Sciatic nerve (tissue), 2 donors: Measurements from ENCODE around the gene AK1. TPM values are rescaled to one million over a fixed set of nuclear protein-coding genes. Genes with fewer than 3 reads are reported as not detected.
"Not testable (repeated sequence)": the region's sequence is repeated elsewhere in the genome, so short reads cannot be mapped to it uniquely, and the experiment has no call there.

Source experiments
- ATAC-seq: fragments of 200-7000 bp; cut with Tn5 transposase; one replicate; pipeline ENCODE4 v1.9.1; 2020; ENCODE audit warnings: mild to moderate bottlenecking, moderate library complexity
- DNase-seq: peaks from one replicate; pipeline ENCODE4 v3.0.0-alpha.2; 2020; ENCODE audit warnings: low spot score
- intact Hi-C: fragments of 100-400 bp; cut with DNase I; formaldehyde crosslinking; loops from one replicate; pipeline ENCODE4 v1.14.2; 2022
- microRNA-seq: library from miRNA; unstranded; fragments of <30 nt; microRNA quantifications from one replicate; pipeline ENCODE4 v1.2.0, GENCODE V29; 2020
- total RNA-seq: library from RNA; stranded (reverse); fragmentation: NEBNext Ultra II Directional; extraction: Animal tissue kit (Norgen Biotek cat#: 25700); gene quantifications from one replicate; pipeline ENCODE4 v1.2.1, GENCODE V29; 2021
- donor health status: DM: no; HTN: no; CAD: no.
- donor health status: DM: no; HTN: no; CAD: no.

Gene AK1
- total RNA-seq, 1 donor from 2014 or later, result 61.0 TPM

GRCh38 chr9:127837346-127837745 is 40.1 kb downstream of the AK1 start:
- intact Hi-C loops, result no loop called here
- DNase-seq (no peak), ATAC-seq (no peak)

- DNase-seq, intact Hi-C loops, ATAC-seq: not testable (repeated sequence)
These were observed 40.9 kb downstream of the AK1 start for GRCh38 chr9:127836561-127836960.

GRCh38 chr9:127835991-127836516 is 41.4 kb downstream of the AK1 start:
- ATAC-seq (peak; percentile 26), DNase-seq (no peak)
- intact Hi-C loops, result no loop called here

GRCh38 chr9:127833555-127833954 is 43.9 kb downstream of the AK1 start:
- intact Hi-C loops, result no loop called here
- ATAC-seq, result peak; percentile 36
- no peak for DNase-seq

GRCh38 chr9:127832248-127832647 is 45.2 kb downstream of the AK1 start:
- ATAC-seq, result no peak
- no peak for DNase-seq
- intact Hi-C loops, result no loop called here

- ATAC-seq (no peak), DNase-seq (no peak)
- intact Hi-C loops, result no loop called here
These were observed 48.1 kb downstream of the AK1 start for GRCh38 chr9:127829205-127829906.

- peak; percentile 94 for ATAC-seq
- intact Hi-C loops, result no loop called here
- peak; percentile 96 for DNase-seq
These were observed 49.0 kb downstream of the AK1 start for GRCh38 chr9:127828262-127829031.

- DNase-seq, result no peak
- intact Hi-C loops, result no loop called here
- no peak for ATAC-seq
These were observed 51.1 kb downstream of the AK1 start for GRCh38 chr9:127826253-127826913.

GRCh38 chr9:127825319-127826051 is 52.0 kb downstream of the AK1 start:
- intact Hi-C loops, result no loop called here
- no peak for ATAC-seq

GRCh38 chr9:127822108-127822507 is 55.4 kb downstream of the AK1 start:
- no peak for ATAC-seq
- DNase-seq, result no peak
- intact Hi-C loops, result no loop called here

More at GRCh38 chr9:127825319-127826051, 52.0 kb downstream of the AK1 start:
- DNase-seq, result no peak

- intact Hi-C loops, result no loop called here
- ATAC-seq, result no peak
These were observed 58.9 kb downstream of the AK1 start for GRCh38 chr9:127818574-127818973.

GRCh38 chr9:127817881-127818434 is 59.5 kb downstream of the AK1 start:
- intact Hi-C loops, result no loop called here
- ATAC-seq (no peak), DNase-seq (no peak)

More at GRCh38 chr9:127818574-127818973, 58.9 kb downstream of the AK1 start:
- DNase-seq, result no peak

GRCh38 chr9:127816728-127817127 is 60.7 kb downstream of the AK1 start:
- DNase-seq (no peak), ATAC-seq (peak; percentile 2)
- intact Hi-C loops, result no loop called here

Small RNAs within 50 kb of the gene (microRNA-seq; reads per million reads assigned to microRNA genes)
- not detected for gene MIR4672

Other genes starting within 250 kb of the AK1 start
- 0.80 TPM for gene CFAP157, start 170.7 kb downstream of the AK1 start, total RNA-seq
- gene PTRH1, start 162.0 kb downstream of the AK1 start, total RNA-seq, result 10.3 TPM
- gene TTC16, start 161.6 kb downstream of the AK1 start, total RNA-seq, result 0.13 TPM
- gene TOR2A, start 142.4 kb downstream of the AK1 start, total RNA-seq, result 6.8 TPM
- gene SH2D3C, start 99.0 kb downstream of the AK1 start, total RNA-seq, result 22.6 TPM
- 127 TPM for gene CDK9, start 91.6 kb downstream of the AK1 start, total RNA-seq
- 69.7 TPM for gene FPGS, start 74.8 kb downstream of the AK1 start, total RNA-seq
- gene ENG, start 23.0 kb downstream of the AK1 start, total RNA-seq, result 285 TPM
- 108 TPM for gene ST6GALNAC6, start 21.9 kb upstream of the AK1 start, total RNA-seq
- gene ST6GALNAC4, start 39.4 kb upstream of the AK1 start, total RNA-seq, result 19.6 TPM
- gene PIP5KL1, start 53.1 kb upstream of the AK1 start, total RNA-seq, result 2.0 TPM
- gene DPM2, start 60.2 kb upstream of the AK1 start, total RNA-seq, result 24.6 TPM
- 96.8 TPM for gene EEIG1, start 103.3 kb upstream of the AK1 start, total RNA-seq
- gene NAIF1, start 189.6 kb upstream of the AK1 start, total RNA-seq, result 7.8 TPM
- gene SLC25A25, start 190.6 kb upstream of the AK1 start, total RNA-seq, result 21.0 TPM